Measurements from ENCODE around the gene FIGNL2.
"Not testable (repeated sequence)": the region's sequence is repeated elsewhere in the genome, so short reads cannot be mapped to it uniquely, and the experiment has no call there.

Gene FIGNL2

DNA sequence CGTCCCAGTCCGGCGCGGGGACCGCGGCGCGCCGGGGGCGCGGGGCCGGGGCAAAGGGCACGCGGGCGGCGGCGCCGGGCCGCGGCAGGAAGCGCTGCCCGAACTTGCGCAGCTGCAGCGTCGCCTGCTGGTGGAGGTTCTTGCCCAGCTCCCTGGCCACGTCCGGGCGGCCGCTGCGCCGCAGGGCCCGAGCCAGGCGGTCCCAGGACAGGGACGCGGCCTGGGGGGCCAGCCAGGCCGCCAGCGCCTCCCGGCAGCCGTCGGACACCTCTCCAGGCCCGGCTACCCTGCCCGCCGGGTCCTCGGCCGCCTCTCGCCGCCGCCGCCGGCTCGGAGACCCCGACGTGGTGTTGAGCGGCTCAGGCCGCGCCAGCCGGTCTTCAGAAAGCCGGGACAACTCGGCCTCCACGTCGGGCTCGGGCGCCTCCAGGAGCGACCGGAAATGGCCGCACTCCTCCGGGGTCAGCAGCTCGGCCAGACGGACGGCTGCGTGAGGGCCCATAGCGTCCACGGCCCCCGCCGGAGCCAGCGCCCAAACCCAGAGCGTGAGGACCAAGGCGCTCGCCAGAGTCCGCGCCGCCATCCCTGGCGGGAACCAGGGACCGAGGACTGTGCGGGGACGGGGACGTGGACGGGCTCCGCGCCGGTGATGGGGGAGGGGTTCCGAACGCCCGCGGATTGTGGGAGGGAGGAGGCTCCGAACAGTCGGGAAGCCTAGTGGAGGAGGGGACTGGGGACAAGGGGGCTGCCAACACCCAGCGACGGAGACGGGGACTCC lies 34.0 kb downstream of the FIGNL2 start:
- FAIRE-seq (no peak), DNase-seq (ENCODE audit: insufficient read length, low spot score) (no peak)
- TF ChIP-seq POLR2A (IDR thresholded peaks at IDR 0.05; ENCODE audit: low read depth, low read length), result no peak

DNA sequence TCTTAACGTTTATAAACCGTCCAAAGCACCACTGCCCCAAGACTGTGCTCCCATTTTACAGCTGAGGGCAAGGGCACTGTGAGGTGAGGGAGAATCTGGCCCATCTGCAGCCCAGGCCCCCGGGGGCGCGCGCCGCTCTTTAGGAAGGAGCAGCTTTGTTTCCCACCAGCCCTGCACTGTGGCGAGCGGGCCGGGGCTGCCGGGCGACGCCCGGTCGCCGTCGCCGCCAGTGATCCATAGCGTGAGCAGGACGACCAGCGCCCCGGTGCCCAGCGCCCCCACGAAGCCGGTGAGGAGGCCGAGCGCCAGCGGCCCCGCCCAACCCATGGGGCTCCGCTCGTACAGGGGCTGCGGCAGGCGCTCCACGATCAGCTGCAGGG lies 34.6 kb downstream of the FIGNL2 start:
- no peak for TF ChIP-seq POLR2A (IDR thresholded peaks at IDR 0.05; ENCODE audit: low read depth, low read length)
- FAIRE-seq (no peak), DNase-seq (ENCODE audit: insufficient read length, low spot score) (no peak)

GRCh38 chr12:51812871-51813270 lies 35.6 kb downstream of the FIGNL2 start:
- no peak for FAIRE-seq
- TF ChIP-seq POLR2A (IDR thresholded peaks at IDR 0.05; ENCODE audit: low read depth, low read length), result no peak
- DNase-seq (ENCODE audit: insufficient read length, low spot score), result no peak

DNA sequence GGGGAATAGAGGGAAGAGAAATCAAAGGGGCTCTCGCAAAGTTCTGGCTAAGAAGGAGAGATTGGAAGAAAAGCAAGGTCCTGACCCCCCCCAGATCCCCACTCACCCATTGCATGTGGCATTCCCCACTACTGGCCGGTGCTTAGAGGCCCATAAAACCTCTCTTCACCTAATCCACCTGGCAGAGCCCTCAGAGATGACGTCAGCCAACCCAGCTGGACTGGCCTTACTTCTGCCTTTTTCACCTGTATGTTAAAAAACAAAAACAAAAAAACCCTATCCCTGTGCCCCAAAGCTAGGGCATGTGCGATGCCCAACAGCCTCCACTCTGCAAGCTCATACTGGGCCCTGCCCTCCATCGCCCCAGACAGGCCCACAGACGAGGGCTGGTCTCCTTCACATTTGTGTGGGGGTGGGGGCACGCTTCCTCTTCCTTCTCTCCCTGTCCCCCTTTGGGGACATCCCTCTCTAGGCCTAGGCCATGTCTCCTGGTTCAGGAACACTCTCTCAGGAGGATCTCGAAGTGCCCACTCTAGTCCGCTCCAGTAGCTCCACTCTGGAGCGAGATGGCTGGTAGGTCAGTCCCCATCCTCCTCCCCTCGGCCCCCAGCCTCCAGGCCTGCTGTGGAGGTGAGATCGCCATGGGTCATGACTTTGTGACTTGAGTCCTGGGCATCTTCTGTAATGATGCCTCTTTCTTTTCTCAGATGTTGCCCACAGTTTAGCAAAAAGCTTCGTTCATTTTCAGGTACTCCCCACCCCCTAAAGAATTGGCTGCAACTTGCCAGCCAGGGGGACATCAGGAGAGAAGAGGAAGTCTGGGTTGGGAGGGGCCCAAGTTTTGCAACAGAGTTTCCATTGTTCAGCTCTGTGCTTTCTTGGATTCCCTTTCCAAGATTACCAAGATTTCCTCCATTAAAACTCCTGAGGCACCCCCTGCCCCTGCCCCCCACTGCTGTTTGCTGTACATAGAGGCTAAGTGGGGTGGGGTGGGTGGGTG lies 37.0 kb downstream of the FIGNL2 start:
- FAIRE-seq (no peak), DNase-seq (ENCODE audit: insufficient read length, low spot score) (no peak)
- no peak for TF ChIP-seq POLR2A (IDR thresholded peaks at IDR 0.05; ENCODE audit: low read depth, low read length)

DNA sequence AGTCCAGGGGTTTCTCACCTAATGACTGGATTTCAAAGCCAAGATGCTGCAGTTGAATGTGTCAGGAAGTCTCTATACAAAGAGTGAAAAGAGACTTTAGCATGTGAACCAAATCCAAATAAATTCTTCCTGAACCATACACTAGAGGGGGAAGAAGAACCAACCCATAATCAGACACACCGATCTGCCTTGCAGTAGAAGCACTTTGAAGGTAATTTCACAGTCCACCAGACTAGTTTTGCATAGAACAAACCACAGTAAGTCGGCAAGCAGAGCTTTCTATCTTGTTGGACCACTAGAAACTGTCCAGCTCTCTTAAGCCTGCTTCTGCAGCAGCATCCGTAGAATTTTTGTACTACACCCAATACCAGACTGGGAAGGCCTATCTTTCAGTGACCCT lies 39.3 kb downstream of the FIGNL2 start:
- DNase-seq (ENCODE audit: insufficient read length, low spot score) (no peak), FAIRE-seq (no peak)
- TF ChIP-seq POLR2A (IDR thresholded peaks at IDR 0.05; ENCODE audit: low read depth, low read length), result no peak

- DNase-seq (ENCODE audit: insufficient read length, low spot score) (no peak), FAIRE-seq (no peak)
- TF ChIP-seq POLR2A (IDR thresholded peaks at IDR 0.05; ENCODE audit: low read depth, low read length), result no peak
Observed at GRCh38 chr12:51806896-51807295, 41.6 kb downstream of the FIGNL2 start.

GRCh38 chr12:51801027-51801426 lies 47.5 kb downstream of the FIGNL2 start:
- TF ChIP-seq POLR2A (IDR thresholded peaks at IDR 0.05; ENCODE audit: low read depth, low read length), result no peak
- no peak for FAIRE-seq
- no peak for DNase-seq (ENCODE audit: insufficient read length, low spot score)

DNA sequence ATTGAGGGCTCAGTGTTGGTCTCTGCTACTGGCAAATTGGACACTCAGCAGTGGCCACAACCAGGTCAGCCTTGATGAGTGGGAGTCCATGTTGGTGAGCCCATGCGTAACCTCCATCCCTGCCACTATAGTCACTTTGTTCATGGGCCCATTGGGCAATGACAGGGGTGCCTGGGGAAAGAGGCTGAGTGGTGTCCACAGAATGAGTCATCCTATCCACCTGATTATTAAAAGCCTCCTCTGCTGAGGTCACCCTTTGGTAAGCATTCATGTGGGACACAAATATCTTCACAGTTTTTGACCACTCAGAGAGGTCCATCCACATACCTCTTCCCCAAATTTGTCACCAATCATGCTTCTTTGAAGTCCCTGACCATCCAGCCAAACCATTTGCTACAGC lies 50.0 kb downstream of the FIGNL2 start:
- FAIRE-seq (no peak), DNase-seq (ENCODE audit: insufficient read length, low spot score) (no peak)
- TF ChIP-seq POLR2A (IDR thresholded peaks at IDR 0.05; ENCODE audit: low read depth, low read length), result no peak

GRCh38 chr12:51798051-51798450 lies 50.5 kb downstream of the FIGNL2 start:
- FAIRE-seq; DNase-seq (ENCODE audit: insufficient read length, low spot score): not testable (repeated sequence)

DNA sequence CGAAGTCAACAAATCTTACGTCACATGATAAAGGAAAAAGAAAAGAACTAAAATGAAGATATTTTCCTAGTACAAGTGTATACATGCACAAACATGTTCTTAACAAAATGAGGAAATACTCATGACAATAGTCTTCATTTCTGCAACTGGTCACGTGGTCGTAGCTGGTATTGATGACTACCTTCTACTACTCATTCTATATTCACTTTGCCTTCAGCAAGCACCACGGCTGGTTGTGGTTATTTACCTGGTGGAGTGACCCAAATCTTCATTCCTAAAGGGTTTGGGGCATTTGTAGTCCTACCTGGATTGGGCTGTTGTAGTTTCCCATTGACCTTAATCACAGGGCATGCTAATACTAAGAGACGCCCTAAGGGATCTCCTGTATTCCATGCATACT lies 51.2 kb downstream of the FIGNL2 start:
- DNase-seq (ENCODE audit: insufficient read length, low spot score) (no peak), FAIRE-seq (no peak)
- no peak for TF ChIP-seq POLR2A (IDR thresholded peaks at IDR 0.05; ENCODE audit: low read depth, low read length)

GRCh38 chr12:51793201-51793600 lies 55.3 kb downstream of the FIGNL2 start:
- no peak for FAIRE-seq
- DNase-seq (ENCODE audit: insufficient read length, low spot score), result no peak
- TF ChIP-seq POLR2A (IDR thresholded peaks at IDR 0.05; ENCODE audit: low read depth, low read length), result no peak

GRCh38 chr12:51792417-51792816 lies 56.1 kb downstream of the FIGNL2 start:
- no peak for DNase-seq (ENCODE audit: insufficient read length, low spot score)
- no peak for FAIRE-seq
- TF ChIP-seq POLR2A (IDR thresholded peaks at IDR 0.05; ENCODE audit: low read depth, low read length), result no peak

DNA sequence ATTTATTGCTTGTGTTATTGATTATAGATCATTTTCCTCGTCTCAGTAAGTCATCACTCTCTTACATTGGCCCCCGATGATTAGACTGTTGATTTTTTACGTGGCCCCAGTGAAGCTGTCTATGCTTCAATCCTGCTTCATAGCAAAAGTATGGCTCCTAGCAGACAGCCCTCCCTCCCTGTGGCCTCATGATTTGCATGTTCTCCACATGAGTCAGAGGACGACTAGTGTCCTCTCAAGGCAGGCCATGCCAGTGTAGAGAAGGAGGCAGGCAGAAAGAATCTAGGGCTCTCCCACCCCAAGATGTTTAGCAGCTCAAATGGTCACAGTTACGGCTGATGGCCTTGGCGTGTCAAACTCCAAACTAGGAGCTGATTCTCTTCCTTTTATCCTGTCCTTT lies 59.6 kb downstream of the FIGNL2 start:
- TF ChIP-seq POLR2A (IDR thresholded peaks at IDR 0.05; ENCODE audit: low read depth, low read length), result no peak
- FAIRE-seq, result peak; percentile 84

DNA sequence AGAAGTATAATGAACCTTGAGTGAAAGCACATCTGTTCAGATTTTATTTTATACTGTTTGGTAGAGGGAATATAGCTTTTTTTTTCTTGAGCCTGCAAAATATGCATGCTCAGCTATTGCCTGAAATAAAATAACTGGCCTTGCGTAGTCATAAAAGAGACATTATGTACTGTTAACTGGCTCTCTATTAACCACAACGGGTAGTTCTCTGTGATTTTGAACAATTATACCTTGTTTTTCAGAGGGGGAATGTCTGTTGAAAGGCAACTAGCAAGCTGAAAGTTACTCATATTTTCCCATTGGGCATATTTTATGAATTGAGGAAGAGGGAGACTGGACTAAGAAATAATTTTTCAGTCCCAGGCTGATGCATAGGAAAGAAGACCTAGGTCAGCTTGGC lies 62.6 kb downstream of the FIGNL2 start:
- TF ChIP-seq POLR2A (IDR thresholded peaks at IDR 0.05; ENCODE audit: low read depth, low read length), result no peak
- no peak for DNase-seq (ENCODE audit: insufficient read length, low spot score)
- no peak for FAIRE-seq

More for the DNA sequence above, 59.6 kb downstream of the FIGNL2 start:
- peak; percentile 52 for DNase-seq (ENCODE audit: insufficient read length, low spot score)
